ENCODE measurements around the gene EN2.

Gene EN2

DNA sequence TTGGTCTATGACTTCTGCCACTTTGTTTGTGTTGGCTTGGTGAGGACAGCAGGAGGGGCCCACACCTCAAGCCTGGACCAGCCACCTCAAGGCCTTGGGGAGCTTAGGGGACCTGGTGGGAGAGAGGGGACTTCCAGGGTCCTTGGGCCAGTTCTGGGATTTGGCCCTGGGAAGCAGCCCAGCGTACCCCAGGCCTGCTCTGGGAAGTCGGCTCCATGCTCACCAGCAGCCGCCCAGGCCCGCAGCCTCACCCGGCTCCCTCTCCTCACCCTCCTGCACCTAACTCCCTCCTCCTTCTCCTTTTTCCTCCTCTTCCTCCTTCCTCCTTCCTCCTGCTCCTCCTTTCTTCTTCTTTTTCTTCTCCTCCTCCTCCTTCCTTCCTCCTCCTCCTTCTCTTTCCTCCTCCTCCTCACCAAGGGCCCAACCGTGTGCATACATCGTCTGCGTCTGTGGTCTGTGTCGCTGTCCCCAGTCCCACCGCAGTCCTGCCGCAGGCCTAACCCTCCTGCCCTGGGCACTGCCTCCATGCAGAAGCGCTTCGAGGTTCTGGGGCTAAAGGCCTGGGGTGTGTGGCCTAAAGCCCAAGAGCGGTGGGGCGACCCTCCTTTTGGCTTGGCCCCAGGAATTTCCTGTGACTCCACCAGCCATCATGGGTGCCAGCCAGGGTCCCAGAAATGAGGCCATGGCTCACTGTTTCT, 5.3 kb downstream of the EN2 start:
- TF ChIP-seq, protein P1, sequence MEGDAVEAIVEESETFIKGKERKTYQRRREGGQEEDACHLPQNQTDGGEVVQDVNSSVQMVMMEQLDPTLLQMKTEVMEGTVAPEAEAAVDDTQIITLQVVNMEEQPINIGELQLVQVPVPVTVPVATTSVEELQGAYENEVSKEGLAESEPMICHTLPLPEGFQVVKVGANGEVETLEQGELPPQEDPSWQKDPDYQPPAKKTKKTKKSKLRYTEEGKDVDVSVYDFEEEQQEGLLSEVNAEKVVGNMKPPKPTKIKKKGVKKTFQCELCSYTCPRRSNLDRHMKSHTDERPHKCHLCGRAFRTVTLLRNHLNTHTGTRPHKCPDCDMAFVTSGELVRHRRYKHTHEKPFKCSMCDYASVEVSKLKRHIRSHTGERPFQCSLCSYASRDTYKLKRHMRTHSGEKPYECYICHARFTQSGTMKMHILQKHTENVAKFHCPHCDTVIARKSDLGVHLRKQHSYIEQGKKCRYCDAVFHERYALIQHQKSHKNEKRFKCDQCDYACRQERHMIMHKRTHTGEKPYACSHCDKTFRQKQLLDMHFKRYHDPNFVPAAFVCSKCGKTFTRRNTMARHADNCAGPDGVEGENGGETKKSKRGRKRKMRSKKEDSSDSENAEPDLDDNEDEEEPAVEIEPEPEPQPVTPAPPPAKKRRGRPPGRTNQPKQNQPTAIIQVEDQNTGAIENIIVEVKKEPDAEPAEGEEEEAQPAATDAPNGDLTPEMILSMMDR (IDR thresholded peaks at IDR 0.05), result no peak
- no peak for TF ChIP-seq ZFX (IDR thresholded peaks at IDR 0.05; ENCODE audit: borderline replicate concordance)
- H3K27ac ChIP-seq, result no peak overlapping the region

DNA sequence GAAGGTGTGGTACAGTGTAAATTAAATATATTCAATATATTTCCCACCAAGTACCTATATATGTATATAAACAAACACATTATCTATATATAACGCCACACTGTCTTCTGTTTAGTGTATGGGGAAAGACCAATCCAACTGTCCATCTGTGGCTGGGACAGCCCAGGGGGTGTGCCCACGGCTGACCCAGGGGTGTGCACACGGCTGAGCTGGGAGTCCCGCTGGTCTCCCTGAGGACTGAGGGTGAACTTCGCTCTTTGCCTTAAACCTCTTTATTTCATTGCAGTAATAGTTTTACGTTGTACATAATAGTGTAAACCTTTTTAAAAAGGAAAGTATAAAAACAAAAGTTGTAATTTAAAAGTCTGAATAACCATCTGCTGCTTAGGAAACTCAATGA, 6.3 kb downstream of the EN2 start:
- H3K27ac ChIP-seq, result no peak overlapping the region
- TF ChIP-seq, protein P1 (IDR thresholded peaks at IDR 0.05), result no peak
- TF ChIP-seq ZFX (IDR thresholded peaks at IDR 0.05; ENCODE audit: borderline replicate concordance), result no peak

DNA sequence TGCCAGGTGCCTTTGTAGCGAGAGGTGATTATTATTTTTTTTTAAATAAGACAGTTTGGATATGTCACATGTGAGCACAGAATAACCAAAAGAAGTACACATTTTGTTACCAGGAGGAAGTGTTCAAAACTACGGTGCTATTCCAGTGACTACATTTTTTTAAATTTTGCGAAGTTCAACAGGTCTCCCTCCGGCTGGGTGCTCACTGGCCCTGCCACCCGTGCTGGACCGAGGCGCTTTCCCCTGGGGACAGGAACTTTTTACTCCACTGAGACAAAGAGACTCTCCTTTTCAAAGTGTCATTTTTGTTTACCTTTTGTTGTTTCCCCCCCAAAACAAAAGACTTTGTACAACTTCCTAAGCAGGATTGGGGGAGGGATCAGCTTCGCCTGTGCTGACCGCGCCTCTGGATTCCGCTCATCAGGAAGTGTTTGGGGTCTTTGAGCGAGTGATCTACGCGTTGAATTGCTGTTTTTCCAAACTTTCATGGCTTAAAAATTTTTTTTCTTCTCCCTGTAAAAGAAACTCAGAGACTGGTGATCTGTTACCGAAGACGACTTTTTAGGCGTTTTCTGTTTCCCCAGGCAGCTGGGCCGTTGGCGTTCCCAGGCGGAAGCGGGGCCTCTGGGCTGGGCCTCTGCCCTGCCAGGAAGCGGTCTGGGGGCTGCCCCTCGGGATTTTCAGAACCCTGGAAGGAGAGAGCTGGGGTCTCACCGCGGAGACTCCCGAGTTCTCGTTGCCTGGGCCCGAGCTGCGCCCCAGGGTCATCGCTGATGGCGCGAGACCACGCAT, 7.2 kb downstream of the EN2 start:
- no peak overlapping the region for H3K27ac ChIP-seq
- TF ChIP-seq, protein P1 (IDR thresholded peaks at IDR 0.05), result no peak
- no peak for TF ChIP-seq ZFX (IDR thresholded peaks at IDR 0.05; ENCODE audit: borderline replicate concordance)

DNA sequence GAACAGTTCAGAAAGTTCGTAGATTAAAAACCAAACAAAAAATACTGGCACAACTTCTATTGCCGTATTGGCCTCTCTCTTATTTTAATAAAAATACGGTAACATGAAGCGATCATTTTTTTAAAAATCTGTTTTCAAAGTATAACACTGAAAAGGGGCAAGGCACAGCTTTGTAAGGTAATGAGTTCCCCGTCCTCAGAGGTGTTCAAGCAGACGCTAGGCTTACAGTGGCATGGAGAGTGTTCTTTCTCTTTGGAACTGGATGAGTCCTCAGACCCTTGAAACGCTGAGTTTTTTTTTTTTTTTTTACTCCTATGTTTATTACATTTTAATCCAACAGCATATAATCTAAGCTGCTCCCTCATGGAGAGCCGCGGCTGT, 7.8 kb downstream of the EN2 start:
- no peak overlapping the region for H3K27ac ChIP-seq
- no peak for TF ChIP-seq ZFX (IDR thresholded peaks at IDR 0.05; ENCODE audit: borderline replicate concordance)
- TF ChIP-seq, protein P1 (IDR thresholded peaks at IDR 0.05), result no peak

DNA sequence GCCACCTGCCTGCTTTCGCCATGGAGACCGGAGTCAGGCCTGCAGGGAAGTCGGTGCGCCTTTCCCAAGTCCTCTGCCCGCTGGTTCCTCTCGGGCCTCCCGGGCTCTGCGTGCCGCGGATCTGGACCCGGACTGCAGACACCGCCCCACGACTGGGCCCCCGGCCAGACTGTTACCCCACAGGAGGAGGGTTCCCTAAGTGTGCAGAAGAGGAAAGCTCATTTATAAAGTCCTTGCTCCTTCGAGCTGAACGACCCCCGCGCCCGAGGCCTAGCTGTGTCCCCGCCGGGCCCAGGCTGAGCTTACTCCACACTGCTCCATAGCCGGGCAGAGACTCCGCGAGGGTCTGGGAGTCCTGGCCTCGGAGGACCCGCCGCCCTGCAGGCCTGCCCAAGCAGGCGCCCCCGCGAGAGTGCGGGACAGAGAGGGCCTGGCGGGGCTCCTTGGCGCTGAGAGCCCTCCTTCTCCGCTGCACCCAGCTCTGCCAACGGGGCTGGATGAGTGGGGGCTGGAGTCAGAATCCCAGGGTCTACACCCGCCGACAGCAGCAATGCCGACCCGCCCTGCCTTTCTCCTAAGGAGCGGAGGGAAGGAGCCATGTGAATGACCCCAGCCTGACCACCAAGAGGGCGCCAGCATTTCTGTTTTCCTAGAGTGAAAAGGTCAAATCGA, 8.3 kb downstream of the EN2 start:
- H3K27ac ChIP-seq, result no peak overlapping the region
- TF ChIP-seq ZFX (IDR thresholded peaks at IDR 0.05; ENCODE audit: borderline replicate concordance), result no peak
- TF ChIP-seq, protein P1 (IDR thresholded peaks at IDR 0.05), result no peak

DNA sequence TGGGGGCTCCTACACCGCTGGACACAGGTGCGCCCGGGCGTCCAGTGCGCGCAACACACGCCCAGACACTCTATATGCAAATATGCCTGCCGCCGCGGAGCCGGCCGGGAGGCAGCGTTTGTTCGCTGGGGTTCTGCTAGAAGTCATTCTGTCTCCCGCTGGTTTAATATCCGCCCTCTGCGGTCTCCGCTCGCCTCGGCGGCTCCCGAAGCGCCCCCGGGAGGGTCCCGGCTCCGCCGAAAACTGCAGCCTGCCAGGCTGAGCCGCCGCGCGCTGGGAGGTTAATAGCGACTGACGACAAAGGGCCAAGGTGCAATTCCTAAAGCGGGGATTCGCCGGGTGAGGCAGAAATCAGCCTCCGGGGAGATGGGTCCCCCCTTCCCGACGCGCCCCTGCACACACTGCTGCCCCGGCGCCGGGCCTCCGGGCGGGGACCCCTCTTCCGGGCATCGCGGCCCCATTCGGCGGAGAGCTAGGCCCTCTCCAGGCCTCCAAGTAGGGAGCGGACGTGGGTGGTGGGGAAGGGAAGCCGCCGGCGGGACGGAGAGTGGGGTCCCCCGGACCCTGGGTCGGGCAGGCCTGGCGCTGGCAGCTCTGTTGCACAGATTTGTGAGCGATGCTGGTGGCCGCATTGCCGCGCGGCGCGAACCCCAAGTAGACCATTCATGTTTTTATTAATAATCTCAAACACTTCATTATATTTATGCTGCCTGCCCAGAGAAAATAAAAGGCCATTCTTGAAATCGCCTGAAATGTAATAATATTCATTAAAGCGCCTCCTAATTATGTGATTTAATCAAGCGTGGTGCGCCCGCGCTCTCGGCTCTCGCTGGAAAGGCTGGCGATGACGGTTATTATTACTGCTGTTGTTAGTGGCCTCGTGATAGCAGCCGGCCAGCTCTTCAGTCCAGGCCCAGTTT, 9.1 kb downstream of the EN2 start:
- no peak for TF ChIP-seq ZFX (IDR thresholded peaks at IDR 0.05; ENCODE audit: borderline replicate concordance)
- TF ChIP-seq, protein P1 (IDR thresholded peaks at IDR 0.05), result peak; percentile 25; the same call in 1 of the 2 replicates
- H3K27ac ChIP-seq, result no peak overlapping the region
